Measurements from ENCODE around the gene RBKS. TPM values are rescaled to one million over a fixed set of nuclear protein-coding genes. Genes with fewer than 3 reads are reported as not detected.

RBKS gene
- total and polyA plus RNA-seq, 2 of the 13 experiments (the other 11 are each of a cell fraction or from before 2014, with no cell fraction given), result 7.7 to 8.3 TPM

DNA sequence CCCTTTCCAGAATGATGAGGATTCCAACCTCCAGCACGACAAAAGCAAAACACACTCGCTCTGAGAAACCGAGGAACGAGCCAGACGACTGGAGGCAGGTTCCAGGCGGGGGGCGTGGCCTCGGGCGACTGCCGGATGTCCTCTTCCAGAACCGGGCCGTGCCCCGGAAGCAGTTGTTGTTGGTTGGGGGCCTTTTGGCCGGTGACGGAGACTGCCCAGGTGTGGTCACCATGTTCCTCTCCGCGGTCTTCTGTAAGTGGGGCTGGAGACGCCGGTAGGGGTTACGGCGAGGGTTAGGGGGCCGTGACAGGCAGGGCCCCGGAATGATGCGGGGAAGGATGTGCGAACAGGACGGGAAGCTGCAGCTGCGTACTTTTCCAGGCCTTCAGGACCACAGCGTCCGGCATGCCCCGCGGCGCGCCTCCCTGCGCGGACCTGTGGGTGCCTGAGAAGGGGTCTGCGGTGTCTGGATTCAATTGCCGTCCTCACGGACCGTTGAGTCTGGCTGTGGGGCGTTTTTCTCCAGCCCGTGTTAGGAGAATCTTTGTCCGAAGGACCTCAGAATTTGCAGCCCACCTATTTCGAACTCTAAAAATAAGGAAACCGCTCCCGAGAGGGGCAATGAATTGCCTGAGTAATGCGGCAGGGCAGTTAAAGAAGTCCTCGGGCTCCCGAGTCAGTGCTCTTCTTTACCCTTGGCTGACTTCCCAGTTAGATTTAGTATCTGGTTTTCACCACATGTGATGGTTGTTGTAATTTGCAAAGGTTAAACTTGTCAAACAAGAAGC is 118.4 kb downstream of the RBKS start, which contains the start of gene MRPL33 (continued):
- TF ChIP-seq, protein P1, sequence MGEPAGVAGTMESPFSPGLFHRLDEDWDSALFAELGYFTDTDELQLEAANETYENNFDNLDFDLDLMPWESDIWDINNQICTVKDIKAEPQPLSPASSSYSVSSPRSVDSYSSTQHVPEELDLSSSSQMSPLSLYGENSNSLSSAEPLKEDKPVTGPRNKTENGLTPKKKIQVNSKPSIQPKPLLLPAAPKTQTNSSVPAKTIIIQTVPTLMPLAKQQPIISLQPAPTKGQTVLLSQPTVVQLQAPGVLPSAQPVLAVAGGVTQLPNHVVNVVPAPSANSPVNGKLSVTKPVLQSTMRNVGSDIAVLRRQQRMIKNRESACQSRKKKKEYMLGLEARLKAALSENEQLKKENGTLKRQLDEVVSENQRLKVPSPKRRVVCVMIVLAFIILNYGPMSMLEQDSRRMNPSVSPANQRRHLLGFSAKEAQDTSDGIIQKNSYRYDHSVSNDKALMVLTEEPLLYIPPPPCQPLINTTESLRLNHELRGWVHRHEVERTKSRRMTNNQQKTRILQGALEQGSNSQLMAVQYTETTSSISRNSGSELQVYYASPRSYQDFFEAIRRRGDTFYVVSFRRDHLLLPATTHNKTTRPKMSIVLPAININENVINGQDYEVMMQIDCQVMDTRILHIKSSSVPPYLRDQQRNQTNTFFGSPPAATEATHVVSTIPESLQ (CRISPR knock-in tag; conservative IDR thresholded peaks at IDR 0.05), result 0 out of 2 replicates have a peak, but pooled peaks have one; percentile 53
- TF ChIP-seq, protein P2, sequence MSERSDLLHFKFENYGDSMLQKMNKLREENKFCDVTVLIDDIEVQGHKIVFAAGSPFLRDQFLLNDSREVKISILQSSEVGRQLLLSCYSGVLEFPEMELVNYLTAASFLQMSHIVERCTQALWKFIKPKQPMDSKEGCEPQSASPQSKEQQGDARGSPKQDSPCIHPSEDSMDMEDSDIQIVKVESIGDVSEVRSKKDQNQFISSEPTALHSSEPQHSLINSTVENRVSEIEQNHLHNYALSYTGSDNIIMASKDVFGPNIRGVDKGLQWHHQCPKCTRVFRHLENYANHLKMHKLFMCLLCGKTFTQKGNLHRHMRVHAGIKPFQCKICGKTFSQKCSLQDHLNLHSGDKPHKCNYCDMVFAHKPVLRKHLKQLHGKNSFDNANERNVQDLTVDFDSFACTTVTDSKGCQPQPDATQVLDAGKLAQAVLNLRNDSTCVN (CRISPR knock-in tag; IDR thresholded peaks at IDR 0.05; ENCODE audit: borderline replicate concordance), result peak; percentile 90
- TF ChIP-seq JDP2 (CRISPR knock-in tag; IDR thresholded peaks at IDR 0.05; ENCODE audit: borderline replicate concordance), result no peak
- no peak for TF ChIP-seq ZNF704 (CRISPR knock-in tag; IDR thresholded peaks at IDR 0.05; ENCODE audit: borderline replicate concordance)
- no peak for TF ChIP-seq BRCA1 (CRISPR knock-in tag; IDR thresholded peaks at IDR 0.05)
- TF ChIP-seq, protein P3, sequence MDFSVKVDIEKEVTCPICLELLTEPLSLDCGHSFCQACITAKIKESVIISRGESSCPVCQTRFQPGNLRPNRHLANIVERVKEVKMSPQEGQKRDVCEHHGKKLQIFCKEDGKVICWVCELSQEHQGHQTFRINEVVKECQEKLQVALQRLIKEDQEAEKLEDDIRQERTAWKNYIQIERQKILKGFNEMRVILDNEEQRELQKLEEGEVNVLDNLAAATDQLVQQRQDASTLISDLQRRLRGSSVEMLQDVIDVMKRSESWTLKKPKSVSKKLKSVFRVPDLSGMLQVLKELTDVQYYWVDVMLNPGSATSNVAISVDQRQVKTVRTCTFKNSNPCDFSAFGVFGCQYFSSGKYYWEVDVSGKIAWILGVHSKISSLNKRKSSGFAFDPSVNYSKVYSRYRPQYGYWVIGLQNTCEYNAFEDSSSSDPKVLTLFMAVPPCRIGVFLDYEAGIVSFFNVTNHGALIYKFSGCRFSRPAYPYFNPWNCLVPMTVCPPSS (IDR thresholded peaks at IDR 0.05), result no peak
- TF ChIP-seq PHF20 (CRISPR knock-in tag; IDR thresholded peaks at IDR 0.05), result peak; percentile 94
- TF ChIP-seq ETV5 (CRISPR knock-in tag; IDR thresholded peaks at IDR 0.05; ENCODE audit: borderline replicate concordance), result peak; percentile 75; the same call in 1 of the 2 replicates
- peak; percentile 99 for TF ChIP-seq ZNF501 (CRISPR knock-in tag; IDR thresholded peaks at IDR 0.05)
- TF ChIP-seq ZNF598 (CRISPR knock-in tag; IDR thresholded peaks at IDR 0.05; ENCODE audit: borderline replicate concordance), result peak; percentile 92; the same call in 1 of the 2 replicates
- TF ChIP-seq, protein P4, sequence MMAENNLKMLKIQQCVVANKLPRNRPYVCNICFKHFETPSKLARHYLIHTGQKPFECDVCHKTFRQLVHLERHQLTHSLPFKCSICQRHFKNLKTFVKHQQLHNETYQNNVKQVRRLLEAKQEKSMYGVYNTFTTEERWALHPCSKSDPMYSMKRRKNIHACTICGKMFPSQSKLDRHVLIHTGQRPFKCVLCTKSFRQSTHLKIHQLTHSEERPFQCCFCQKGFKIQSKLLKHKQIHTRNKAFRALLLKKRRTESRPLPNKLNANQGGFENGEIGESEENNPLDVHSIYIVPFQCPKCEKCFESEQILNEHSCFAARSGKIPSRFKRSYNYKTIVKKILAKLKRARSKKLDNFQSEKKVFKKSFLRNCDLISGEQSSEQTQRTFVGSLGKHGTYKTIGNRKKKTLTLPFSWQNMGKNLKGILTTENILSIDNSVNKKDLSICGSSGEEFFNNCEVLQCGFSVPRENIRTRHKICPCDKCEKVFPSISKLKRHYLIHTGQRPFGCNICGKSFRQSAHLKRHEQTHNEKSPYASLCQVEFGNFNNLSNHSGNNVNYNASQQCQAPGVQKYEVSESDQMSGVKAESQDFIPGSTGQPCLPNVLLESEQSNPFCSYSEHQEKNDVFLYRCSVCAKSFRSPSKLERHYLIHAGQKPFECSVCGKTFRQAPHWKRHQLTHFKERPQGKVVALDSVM (CRISPR knock-in tag; IDR thresholded peaks at IDR 0.05), result 0 out of 2 replicates have a peak, but pooled peaks have one; percentile 25
- no peak for TF ChIP-seq TCF12 (IDR thresholded peaks at IDR 0.05)
- no peak for TF ChIP-seq TCF12 (CRISPR knock-in tag; IDR thresholded peaks at IDR 0.05)
- TF ChIP-seq FOXA1 (IDR thresholded peaks at IDR 0.05), result no peak
- TF ChIP-seq FOXA1 (CRISPR knock-in tag; IDR thresholded peaks at IDR 0.05), result peak; percentile 45
- TF ChIP-seq HDAC2 (CRISPR knock-in tag; IDR thresholded peaks at IDR 0.05), result peak; percentile 88
- TF ChIP-seq ZNF83 (CRISPR knock-in tag; IDR thresholded peaks at IDR 0.05; ENCODE audit: borderline replicate concordance), result peak; percentile 84; the same call in 1 of the 2 replicates
- TF ChIP-seq FOXP4 (CRISPR knock-in tag; IDR thresholded peaks at IDR 0.05), result peak; percentile 66

Data from HepG2 (cell line).